NCI-H510A treated with DMSO at 0.1 percent for 48 hours (cell line): ENCODE data around the gene ISOC2.
A peak's percentile ranks its signal among the peaks of the same experiment; 100 is the strongest.
"Not testable (repeated sequence)": the region's sequence is repeated elsewhere in the genome, so short reads cannot be mapped to it uniquely, and the experiment has no call there.

ENCODE experiments used
- DNase-seq: peaks from one replicate; lab custom pipeline; 2025; lab: John Stamatoyannopoulos, UW

ISOC2 gene, protein sequence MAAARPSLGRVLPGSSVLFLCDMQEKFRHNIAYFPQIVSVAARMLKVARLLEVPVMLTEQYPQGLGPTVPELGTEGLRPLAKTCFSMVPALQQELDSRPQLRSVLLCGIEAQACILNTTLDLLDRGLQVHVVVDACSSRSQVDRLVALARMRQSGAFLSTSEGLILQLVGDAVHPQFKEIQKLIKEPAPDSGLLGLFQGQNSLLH

DNA sequence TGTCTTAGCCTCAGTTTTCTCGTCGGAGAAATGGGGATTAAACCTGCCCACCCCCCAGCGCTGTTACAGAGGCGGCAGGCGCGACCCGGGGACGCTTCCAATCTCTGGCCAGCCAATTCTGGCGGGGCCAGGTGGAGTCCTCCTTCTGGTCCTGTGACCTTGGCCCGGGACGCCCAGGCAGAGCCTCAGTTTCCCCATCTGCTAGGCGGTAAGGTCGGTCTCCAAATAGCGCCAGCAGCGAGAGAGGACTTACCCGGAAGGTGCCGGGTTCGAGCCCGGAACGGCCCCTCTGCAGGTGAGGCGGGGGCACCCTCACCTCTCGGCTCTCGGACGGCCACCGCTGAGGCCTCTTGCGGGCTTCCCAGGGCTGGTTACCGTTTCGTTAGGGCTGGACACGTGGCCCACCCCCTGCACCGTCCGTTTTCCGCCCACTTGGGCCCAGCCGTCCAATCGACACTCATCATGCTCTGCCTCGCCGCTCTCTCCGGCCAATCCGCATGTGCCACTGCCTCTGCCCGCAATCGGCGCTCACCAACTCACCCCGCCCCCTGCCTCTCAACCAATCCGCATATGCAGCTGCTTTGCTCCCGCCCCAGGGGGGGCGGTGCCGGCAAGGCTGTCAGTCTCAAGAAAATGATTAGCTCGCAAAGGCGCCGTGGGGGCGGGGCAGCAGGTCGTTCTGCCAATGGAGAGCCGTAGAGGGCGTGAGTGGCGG, at the start of gene ISOC2:
ISOC2 (minus strand) TSS at position 384 of the 715 bp plus-strand sequence. CDS start 5,156 bp downstream, outside the sequence.
- peak; percentile 97 for DNase-seq

DNA sequence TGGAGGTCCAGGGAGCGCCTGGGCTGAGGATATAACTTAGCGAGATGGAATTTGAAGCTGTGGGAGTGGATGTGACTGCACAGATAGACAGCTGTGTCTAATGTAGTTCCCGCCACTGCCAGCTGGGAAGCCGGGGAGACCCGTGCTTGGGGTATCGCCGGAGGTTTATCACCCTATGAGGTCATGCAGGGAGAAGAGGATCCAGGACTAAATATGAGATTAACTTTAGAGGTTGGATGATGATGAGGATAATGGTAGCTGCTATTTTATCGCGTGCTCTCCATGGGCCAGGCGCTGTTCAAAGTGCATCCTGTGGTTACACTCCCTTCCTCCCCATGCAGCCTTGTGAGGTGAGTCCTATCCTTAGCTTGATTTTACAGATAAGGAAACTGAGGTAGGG, 46.7 kb upstream of the ISOC2 start:
- no peak for DNase-seq

DNA sequence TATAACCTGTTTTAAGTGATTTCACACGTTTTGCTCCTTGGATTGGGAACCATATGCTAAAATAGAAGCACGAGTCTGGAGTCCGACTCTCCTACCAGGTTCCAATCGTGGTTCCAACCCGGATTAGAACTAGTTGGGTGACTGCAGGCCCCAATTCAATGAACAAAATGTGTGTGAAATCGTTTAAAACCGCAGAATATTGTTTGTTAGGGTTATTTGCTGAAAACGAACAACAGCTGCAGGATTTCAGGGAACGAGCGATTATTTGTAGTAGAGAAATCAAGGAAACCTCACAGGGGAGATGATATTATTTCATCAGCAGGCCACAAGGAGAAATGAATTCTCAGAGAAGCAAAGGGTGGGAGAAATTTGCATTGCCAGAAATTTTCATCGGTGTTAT, 43.5 kb upstream of the ISOC2 start:
- DNase-seq, result no peak

DNA sequence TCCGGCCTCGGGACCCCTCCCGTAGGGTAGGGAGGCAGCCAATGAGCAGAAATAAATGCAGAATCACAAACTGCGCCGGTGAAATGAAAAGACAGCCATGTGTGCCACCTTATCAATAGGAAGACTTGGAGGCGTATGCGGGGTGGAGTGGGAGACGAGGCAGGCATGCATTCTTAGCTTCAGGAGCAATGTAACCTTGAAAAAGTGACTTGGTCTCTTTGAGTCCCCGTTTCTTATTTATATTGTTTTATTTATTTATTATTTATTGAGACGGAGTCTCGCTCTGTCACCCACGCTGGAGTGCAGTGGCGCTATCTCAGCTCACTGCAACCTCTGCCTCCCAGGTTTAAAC, 42.8 kb upstream of the ISOC2 start:
- DNase-seq, result no peak

DNA sequence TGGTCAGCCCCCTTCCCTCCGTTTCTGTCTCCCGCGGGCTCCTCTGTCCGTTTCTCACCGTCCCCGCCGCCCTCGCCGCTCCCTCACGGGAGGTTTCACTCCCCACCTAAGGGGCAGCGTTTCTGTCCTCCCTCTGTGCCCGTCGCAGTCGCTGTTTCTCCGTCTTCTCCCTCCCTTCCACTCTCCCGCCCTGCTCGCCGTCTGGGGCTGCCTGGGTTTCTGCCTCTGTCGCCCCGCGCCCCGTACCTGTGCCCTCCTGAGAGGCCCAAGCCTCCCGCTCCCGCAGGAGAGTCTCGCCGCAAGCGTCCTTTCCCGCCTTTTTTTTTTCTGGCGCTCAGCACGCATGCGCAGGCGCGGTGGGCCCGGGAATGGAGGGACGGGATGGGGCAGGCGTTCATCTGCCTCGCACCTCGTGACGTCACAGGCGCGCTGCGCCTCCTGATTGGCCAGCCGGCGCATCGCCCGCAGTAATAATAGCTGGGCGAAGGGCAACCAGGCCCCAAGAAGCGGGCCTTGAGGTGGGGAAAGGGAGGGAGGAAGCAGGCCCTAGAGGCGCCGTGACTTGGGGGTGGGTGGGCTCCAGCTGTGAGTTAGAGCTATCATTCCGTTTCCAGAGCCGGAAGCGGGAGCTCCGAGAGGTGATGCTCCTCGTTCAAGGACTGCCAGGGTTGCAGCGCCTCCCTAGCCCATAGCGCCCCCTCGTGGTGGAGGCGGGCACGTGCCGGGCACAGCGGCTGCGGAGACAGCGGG, 42.2 kb upstream of the ISOC2 start:
- DNase-seq, result peak; percentile 37

DNA sequence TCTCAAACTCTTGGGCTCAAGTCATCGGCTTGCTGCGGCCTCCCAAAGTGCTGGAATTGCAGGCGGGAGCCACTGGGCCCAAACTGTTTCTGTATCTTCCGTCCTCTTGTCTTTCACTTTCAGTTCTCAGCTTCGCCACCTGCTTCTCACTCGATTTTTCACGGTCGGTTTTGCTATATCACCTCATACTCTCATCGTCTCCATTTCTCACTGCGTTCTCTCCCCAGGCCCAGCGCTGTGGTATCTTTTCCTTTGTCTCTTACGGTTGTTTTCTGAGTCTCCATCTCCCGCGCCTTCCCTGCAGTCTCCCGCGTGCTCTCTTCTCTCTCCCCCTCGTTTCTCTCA, 41.7 kb upstream of the ISOC2 start:
- DNase-seq, result no peak

DNA sequence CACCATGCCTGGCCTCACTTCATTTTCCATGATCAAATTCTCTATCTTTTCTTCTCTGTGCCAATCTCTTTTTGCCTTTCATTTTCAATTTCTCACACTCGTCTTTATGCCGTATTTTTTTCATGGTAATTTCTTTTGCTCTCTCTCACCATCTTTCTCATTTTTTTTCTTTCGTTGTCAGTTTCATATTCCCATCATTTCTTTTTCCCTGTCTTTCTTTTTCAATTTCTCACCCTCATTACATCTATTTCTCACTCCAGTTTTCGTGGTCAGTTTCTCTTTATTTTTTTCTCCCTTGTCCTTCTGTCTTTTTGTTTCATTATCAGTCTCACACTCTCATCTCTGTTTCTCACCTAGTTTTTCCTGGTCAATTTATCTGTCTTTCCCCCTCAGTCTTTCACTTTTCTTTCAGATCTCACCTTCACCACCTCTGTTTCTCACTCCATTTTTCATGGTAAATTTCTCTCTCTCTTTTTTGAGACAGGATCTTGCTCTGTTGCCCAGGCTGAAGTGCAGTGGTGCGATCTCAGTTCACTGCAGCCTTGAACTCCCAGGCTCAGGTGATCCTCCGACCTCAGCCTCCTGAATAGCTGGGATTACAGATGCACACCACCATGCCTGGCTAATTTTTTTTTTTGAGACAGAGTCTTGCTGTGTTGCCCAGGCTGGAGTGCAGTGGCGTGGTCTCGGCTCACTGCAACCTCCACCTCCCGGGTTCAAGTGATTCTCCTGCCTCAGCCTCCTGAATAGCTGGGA, 40.9 kb upstream of the ISOC2 start:
- no peak for DNase-seq

DNA sequence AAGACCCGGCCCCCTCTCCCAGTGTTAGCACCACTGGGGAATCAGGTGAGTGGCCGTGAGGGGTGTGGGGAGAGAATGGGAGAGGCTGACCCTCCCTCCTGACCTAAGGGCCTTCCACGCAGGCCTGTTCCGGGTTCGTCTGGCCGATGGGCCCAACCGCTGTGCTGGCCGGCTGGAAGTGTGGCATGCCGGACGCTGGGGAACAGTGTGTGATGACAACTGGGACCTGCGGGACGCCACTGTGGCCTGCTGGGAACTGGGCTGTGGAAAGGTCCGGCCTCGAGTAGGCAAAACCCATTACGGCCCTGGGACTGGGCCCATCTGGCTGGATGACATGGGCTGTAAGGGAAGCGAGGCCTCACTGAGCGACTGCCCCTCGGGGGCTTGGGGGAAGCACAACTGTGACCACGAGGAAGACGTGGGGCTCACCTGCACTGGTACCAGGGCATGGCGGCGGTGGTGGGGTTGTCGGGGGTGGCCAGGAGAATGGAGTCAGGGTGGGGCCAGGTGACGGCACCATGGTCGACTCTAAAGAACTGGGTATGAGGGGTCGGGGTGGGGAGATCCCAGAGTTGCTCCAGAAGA, 39.0 kb upstream of the ISOC2 start:
- DNase-seq, result no peak

DNA sequence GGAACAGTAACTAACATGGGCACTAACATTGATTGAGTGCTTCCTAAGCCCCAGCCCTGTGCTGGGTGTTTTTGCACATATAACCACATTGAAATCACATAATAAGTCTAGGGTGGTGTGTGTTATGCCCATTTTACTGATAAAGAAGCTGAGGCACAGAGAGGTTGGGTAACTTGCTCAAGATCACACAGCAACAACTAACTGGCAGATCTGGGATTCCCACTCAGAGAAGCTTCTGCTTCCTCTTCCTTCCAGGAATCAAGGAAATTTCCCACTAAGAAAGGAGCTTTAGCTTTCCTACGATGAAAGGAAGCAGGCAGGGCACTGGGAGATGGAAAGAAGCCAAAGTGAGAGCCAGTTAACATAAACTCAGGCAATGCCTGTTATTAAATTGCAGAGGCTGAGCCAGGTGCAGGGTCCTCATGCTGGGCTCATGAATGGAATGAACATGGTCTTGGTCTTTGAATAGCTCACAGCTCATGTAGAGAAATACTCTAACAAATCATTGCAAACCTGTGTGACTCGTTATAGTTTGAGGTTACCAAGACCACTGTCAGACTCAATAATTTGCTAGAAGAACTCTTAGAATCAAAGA, 36.9 kb upstream of the ISOC2 start:
- DNase-seq, result no peak

DNA sequence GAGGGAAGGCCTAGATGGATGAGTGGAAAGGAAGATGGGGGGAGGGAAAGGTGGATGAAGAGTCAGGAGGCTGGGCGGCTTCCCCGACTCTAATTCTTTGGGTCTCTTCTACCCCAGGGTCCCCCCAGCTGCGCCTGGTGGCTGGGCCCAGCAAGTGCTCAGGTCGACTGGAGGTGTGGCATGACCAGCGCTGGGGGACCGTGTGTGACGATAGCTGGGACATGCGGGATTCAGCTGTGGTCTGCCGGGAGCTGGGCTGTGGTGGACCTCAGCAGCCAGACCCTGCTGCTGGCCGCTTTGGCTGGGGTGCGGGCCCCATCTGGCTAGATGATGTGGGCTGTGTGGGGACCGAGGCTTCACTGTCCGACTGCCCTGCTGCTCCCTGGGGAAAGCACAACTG, 36.3 kb upstream of the ISOC2 start:
- no peak for DNase-seq

DNA sequence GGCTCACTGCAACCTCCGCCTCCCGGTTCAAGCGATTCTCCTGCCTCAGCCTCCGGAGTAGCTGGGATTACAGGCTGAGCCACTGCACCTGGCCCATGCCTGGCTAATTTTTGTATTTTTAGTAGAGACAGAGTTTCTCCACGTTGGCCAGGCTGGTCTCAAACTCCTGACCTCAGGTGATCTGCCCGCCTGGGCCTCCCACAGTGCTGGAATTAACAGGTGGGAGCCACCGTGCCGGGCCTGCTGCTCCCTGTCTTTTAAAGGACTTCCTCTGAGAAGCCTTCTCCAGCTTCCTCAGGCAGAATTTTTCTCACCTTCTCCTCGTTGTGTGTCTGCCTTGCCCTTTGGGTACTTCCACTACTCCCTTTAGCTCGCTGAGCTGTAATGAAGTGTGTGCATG, 35.4 kb upstream of the ISOC2 start:
- DNase-seq, result not testable (repeated sequence)

DNA sequence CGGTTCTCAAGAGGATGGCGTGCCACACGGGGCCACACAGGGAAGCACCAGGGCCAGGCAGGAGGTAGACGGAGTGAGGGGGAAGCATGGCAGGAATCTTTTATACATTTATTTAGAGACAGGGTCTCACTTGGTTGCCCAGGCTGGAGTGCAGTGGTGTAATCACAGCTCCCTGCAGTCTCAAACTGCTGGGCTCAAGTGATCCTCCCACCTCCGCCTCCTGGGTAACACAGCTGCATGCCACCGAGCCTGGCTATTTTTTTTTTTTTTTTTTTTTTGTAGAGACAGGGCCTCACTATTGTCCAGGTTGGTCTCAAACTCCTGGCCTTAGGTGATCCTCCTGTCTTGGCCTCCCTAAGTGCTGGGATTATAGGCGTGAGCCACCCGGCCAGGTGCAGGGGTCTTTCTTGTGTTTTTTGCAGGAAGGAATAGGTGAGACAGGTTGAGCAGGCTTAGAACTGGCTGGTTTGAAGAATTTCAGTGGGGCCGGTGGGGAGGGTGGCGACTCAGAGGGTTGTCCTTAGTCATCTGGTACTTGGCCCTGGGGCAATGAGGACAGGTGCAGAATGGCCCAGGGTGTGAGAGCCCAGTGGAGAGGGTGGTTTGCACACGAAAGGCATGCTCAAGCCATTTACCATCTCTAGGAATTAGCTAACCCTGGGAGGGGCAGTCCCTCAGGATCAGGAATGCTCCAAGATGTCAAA, 34.4 kb upstream of the ISOC2 start:
- DNase-seq, result no peak

DNA sequence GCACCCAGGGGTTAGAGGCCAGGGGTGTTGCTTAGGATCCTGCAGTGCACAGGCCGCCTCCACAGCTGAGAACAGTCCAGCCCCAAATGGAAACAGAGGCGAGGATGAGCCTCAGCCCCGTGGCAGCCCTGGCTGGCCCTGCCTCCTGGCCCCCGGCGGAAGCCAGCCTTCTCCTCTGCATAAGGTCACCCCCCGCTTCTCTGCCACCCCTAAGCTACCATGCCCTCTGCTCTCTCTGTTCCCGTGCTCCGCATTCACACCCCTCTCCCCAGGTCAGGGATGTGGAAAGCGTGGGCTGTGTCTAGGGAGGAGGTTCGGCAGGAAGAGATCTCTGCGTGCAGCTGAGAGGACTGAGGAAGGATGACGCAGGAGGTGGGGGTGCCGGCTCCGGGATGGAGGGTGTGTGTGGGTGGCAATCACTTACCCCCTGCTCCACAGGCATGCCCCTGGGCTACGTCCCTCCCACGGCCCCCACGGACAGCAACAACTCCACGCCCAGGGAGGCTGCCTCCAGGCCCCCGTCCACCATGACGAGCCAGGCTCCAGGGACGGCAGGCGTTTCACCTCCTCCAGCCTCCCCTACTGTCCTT, 32.8 kb upstream of the ISOC2 start:
- no peak for DNase-seq

DNA sequence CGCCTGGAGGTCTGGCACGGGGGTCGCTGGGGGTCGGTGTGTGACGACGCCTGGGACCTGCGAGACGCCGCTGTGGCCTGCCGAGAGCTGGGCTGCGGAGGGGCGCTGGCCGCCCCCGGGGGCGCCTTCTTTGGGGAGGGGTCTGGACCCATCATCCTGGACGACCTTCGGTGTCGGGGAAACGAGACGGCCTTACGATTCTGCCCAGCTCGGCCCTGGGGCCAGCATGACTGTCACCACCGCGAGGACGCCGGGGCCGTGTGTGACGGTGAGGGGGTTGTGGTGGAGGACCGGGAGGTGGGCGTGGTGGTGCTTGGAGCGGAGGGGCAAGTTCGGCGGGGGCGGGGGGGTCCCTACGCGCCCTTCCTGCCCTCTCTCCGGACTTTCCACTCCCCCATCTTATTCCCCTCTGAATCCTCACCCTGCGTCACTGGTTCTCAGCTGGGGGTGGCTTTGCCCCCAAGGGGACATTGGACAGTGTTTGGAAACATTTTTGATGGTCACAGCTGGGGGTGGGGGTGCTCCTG, 32.3 kb upstream of the ISOC2 start:
- no peak for DNase-seq

DNA sequence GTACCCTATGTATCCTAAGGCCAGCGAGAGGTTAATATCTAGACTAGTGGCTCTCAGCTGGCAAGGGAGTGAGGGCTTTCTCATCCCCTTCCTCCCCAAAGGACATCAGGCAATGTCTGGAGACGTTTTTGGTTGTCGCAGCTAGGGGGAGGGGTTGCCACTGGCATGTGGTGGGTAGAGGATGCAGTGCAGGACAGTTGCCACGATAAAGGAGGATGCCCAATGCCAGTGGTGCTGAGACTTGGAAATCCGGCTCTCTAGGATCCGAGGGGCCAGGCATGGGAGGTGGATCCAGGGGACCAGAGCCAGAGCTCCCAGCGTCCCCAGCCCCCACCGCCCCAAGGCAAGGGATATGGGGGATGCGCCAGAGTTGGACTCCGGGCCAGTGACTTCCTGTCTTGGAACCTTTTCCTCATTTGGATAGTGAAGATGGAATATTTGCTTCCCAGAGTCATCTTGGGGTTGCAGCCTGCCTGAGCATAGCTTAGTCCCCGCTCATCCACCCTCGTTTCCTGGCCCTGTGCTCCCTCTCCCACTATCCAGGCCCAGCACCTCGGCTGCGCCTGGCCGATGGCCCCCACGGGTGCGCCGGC, 31.7 kb upstream of the ISOC2 start:
- no peak for DNase-seq

DNA sequence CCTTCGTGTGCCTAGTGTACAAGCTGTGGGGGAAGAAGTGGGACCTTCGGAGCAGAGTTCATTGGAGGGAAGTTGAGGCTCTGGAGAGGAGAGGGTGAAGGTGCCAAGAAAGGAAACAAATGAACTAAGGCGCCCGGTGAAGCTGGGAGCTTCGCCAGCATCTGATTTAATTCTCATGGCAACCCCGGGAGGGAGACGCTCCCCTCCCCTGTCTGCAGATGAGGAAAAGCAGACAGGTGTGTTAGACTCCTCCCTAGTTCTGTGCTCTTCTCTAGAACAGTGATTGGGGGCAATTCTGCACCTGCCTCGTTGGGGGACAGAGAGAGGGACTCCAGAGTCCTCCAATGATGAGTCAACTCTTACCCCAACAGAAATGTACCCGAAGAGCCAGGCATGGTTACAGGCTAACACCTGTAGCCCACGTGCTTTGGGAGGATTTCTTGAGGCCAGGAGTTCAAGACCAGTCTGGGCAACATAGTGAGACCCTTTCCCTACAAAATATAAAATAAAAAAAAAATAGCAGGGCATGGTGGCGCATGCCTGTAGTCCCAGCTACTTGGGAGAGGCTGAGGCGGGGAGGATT, 31.0 kb upstream of the ISOC2 start:
- DNase-seq, result no peak

DNA sequence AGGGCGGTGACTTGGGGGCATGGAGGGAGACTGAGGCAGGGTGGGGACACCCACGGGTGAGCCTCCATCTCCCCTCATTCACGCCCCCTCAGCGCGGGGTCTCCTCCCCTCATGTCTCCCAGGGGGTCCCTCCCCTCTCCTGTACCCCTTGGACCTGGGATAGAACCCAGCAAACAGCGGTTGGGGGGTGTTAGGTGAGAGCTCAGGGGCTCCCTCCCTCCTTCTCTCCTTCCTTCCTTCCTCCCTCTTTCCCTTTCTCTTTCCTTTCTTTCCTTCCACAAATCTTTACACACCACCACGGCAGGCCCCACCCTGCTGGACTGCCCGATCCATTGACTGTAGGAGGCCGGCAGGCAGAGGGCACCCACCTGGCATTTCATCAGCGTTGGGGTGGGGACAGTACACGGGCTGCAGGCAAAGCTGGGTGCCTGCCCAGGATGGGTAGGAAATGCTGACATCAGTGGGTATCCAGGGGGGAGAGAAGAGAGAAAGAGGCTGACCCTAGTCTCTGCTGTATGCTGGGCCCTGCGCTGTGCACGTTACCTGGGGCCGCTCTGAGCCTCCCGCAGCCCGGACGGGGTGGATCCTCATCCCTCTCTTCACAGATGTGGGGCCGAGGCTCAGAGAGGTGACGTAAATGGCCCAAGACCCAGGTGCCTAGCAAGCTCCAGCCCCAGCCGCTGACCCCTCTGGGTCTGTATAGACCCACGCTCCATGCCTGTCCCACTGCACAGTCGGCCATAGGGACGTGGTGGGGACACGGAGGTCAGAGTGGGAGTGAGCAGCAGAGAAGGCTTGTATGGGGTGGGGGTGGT, 30.3 kb upstream of the ISOC2 start:
- no peak for DNase-seq

DNA sequence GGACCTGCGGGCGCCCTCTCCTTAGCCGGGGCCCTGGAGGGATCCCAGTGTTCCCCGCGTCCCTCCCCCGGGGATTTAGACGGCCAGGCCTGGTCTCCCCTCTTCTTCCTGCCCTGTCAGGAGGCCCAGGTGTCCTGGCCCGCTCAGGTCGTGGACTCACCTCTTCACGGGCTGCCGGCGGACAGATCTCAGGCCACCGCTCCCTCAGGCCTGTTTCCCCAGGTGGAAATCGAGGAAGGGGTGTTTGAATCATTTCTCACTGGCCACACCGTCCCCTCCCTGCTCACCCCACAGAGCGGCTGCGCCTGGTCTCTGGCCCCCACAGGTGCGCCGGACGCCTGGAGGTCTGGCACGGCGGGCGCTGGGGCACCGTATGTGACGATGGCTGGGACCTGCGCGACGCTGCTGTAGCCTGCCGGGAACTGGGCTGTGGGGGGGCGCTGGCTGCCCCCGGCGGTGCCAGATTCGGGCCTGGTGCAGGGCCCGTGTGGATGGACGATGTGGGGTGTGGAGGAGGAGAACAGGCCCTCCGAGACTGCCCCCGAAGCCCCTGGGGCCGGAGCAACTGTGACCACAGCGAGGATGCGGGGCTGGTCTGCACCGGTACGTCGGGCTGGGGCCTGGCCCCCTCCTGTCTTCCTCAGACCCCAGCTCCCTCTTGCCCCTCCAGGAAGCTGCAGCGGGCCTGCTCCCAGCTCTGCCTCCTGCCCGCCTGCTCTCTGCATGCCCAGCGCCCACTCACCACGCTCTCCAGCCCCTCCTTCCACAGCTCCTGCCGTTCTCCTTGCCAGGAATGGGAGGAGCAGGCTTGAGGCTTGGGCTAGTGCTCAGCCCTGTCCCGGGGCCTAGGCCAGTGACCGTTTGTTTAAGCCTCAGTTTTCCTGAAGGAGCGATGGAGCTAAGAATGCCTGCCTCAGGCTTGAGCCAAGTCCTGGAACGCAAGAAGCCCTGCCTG, 29.3 kb upstream of the ISOC2 start:
- DNase-seq, result no peak
